Erythroblast (primary cell): ENCODE measurements around the gene RAD51B.
A peak's percentile ranks its signal among the peaks of the same experiment; 100 is the strongest.

Experiments used
- DNase-seq, 2 experiments: peaks; one replicate each; lab custom pipeline; 2025; lab: John Stamatoyannopoulos, UW
- GATA1 ChIP-seq: IDR thresholded peaks from 2 replicates; pipeline ENCODE4 v1.6.1; 2011; ENCODE audit warnings: low read depth, mild to moderate bottlenecking, control low read depth, low read length, moderate library complexity
- POLR2A ChIP-seq: IDR thresholded peaks from 2 replicates; pipeline ENCODE4 v1.6.1; 2011; ENCODE audit warnings: mild to moderate bottlenecking, low read length

Gene RAD51B

DNA sequence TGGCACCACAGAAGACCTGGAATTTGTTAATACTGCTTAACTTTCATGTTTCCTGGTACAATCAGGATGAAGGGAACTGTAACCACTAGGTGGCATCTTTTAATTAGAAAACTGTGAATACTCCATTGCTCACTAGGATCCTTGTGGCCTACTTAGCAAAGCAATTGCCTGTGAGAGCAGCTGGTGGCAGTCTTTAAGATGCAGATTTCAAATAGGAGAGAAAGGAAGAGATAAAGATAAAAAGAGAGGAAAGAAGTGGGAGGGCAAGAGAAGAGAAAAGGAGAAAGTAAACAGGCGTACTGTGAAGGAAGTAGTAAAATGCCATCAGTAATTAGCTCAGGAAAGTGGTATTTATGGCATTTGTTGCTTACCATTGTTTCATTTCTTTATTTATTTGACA is 114.5 kb downstream of the RAD51B start:
- DNase-seq, result peak; percentile 67 to 71
- TF ChIP-seq POLR2A, result no peak
- no peak for TF ChIP-seq GATA1

DNA sequence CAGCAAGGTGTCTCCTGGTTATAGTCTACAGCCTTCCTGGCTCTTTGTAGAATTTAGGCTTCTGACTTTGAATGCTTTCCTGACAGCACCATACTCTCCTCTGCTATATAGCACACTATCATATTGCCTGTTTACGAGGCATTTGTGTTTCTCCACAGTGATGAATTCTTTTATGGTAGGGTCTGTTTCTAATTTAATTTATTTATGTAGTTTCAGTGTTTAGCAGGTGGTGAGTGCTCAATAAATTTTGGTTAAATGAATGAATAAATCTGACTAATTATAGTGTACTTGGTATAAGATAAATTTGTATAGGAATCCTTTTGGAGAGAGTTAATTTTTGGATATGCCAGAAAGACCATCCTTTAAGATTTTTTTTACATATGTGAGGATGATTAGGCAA is 115.3 kb downstream of the RAD51B start:
- no peak for TF ChIP-seq GATA1
- no peak for TF ChIP-seq POLR2A

GRCh38 chr14:67935371-67935770 is 115.8 kb downstream of the RAD51B start:
- DNase-seq, result no peak
- TF ChIP-seq GATA1, result no peak
- TF ChIP-seq POLR2A, result no peak

More for the DNA sequence above, 115.3 kb downstream of the RAD51B start:
- no peak for DNase-seq

DNA sequence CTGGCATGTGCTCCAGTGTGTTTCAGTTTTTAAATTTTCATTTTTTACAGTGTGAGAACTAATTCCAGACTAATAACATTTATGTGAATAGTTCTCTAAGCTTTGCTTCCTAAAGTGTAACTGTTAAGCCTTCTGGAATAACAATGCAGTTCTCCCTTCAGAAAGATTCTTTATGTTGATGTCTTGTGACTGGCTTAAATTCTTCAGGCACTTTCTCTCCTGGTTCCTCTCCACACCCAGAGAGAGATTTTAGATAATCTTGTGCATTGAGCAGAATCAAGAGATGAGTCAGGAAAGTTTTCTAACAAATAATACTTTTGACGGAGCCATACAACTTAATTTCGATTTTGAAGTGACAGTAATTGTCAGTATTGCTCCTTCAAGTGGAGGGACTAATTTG is 118.5 kb downstream of the RAD51B start:
- TF ChIP-seq POLR2A (no peak), GATA1 (no peak)
- DNase-seq, result no peak

GRCh38 chr14:67940486-67941455 is 121.2 kb downstream of the RAD51B start:
- DNase-seq, result no peak
- TF ChIP-seq POLR2A, result no peak
- no peak for TF ChIP-seq GATA1

DNA sequence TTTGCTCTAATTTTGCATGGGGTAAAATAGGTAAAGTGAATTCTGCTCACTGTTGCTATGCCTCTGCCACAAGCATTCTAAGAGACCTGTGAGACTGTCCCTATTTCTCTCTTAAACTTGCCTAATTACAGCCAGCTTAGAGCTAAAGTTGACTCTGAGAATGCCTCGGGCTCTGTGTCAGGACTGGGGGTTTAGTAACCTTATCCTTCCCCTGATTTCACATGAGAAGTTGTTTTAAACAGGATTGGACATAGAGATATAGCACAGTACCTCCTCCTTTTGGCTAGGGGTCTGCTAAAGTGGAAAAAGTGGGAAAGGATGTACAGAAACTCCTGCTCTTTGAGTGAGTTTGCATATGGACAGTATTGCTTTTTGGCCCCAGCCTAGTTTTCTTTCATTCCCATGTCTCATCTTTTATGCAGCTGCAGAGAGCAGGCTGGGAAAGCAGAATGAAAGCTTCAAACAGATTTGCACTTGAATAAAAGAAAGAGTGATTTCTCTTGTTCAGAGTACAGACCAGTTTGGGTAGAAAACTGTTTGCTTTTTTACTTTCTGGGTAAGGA is 122.0 kb downstream of the RAD51B start:
- DNase-seq, result no peak
- no peak for TF ChIP-seq POLR2A
- no peak for TF ChIP-seq GATA1

- DNase-seq, result no peak
- no peak for TF ChIP-seq POLR2A
- TF ChIP-seq GATA1, result no peak
Observed at GRCh38 chr14:67942080-67942710, 122.6 kb downstream of the RAD51B start.

DNA sequence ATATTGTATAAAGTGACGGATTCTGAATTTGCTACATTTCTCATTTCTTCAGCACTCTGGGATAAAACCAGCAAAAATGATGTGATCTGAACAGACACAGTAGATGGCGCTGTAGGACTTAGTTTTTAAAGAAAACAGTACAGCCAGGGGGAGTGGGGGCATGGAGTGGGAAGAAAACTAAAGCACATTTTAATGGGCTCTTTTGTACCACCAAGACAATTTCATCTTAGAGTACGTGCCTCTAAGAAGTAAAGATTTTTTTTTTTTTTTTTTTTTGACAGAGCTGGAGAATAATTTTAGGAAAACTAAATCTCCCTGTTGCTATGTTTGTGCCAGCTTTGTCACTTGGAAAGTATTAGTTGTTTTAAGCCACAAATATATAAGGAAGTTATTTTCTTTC is 124.4 kb downstream of the RAD51B start:
- TF ChIP-seq POLR2A, result no peak
- TF ChIP-seq GATA1, result no peak
- DNase-seq, result peak; percentile 78 to 86

GRCh38 chr14:67944605-67945004 is 125.0 kb downstream of the RAD51B start:
- no peak for DNase-seq
- TF ChIP-seq GATA1, result no peak
- TF ChIP-seq POLR2A, result no peak

GRCh38 chr14:67949771-67950170 is 130.2 kb downstream of the RAD51B start:
- no peak for DNase-seq
- TF ChIP-seq POLR2A (no peak), GATA1 (no peak)

GRCh38 chr14:67950386-67950785 is 130.8 kb downstream of the RAD51B start:
- TF ChIP-seq POLR2A, result no peak
- TF ChIP-seq GATA1, result no peak
- DNase-seq, result no peak

DNA sequence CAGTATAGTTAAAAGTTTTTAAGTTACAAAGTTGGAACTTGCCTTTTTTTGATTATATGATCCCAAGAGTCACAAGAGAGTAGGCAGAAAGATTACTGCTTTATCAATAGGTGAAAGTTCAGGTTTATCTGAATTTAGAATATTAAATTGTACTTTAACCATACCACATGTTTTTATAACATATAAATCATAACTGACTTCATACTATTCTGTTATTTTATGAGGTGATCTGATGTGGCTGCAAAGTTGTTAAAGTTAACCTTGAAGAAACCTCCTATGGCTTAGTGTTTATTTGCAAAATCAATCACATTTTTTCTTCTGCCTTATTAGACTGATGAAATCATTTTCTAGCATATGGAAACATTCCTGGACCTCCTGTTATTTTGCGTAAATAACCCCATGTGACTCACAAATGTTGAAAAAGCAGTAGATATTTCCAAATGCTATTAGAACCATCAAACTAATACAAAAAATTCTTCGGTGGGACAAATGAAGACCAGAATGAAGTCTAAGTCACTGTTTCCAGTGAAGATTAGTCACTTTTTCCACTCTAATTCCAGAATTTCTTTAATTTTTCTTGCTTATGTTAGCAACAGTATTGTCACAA is 132.1 kb downstream of the RAD51B start:
- no peak for DNase-seq
- TF ChIP-seq GATA1 (no peak), POLR2A (no peak)

- no peak for DNase-seq
- TF ChIP-seq POLR2A, result no peak
- no peak for TF ChIP-seq GATA1
Observed at GRCh38 chr14:67952381-67952780, 132.8 kb downstream of the RAD51B start.
